ENCODE results near the gene CAPN13.

DNA sequence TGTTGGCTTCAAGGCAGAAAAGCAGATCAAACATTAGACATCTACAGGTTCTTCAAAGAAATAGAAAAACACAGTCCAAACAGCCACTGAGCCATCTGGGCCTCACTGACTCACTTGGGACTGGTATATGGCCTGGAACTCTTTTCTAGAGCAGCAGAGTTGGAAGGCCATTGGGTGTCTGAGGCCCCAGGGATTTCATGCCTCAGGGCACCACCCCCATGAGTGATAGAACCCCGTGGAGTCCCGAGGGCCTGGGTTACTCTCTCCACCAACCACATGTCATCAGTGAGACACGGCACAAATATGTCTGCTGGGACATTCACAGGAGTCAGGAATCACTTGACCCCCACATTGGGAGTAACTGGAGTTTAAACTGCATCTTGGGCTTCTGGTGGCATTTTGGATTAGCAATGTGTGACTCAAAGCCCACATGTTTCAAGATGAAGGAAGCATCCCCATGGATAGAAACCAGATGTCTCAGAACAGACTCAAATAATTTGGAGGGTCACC is 44.0 kb downstream of the CAPN13 start:
- TF ChIP-seq, protein P1, sequence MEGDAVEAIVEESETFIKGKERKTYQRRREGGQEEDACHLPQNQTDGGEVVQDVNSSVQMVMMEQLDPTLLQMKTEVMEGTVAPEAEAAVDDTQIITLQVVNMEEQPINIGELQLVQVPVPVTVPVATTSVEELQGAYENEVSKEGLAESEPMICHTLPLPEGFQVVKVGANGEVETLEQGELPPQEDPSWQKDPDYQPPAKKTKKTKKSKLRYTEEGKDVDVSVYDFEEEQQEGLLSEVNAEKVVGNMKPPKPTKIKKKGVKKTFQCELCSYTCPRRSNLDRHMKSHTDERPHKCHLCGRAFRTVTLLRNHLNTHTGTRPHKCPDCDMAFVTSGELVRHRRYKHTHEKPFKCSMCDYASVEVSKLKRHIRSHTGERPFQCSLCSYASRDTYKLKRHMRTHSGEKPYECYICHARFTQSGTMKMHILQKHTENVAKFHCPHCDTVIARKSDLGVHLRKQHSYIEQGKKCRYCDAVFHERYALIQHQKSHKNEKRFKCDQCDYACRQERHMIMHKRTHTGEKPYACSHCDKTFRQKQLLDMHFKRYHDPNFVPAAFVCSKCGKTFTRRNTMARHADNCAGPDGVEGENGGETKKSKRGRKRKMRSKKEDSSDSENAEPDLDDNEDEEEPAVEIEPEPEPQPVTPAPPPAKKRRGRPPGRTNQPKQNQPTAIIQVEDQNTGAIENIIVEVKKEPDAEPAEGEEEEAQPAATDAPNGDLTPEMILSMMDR (IDR thresholded peaks at IDR 0.05) = no peak
- TF ChIP-seq EZH2 (IDR thresholded peaks at IDR 0.05) = no peak
